Hepatocyte (in vitro differentiated cells): ENCODE results near the gene SP9. TPM values are rescaled to one million over a fixed set of nuclear protein-coding genes. Genes with fewer than 3 reads are reported as not detected.

Experiments used
- DNase-seq: peaks from one replicate; pipeline ENCODE4 v3.0.0-alpha.2; 2016; ENCODE audit warnings: low spot score
- H2AFZ ChIP-seq: fragments of 200-600 bp; sonication (generic); 2 replicates; pipeline ENCODE4 v1.6.0; 2016; ENCODE audit warnings: antibody characterized with exemption, mild to moderate bottlenecking
- H3K27ac ChIP-seq: fragments of 200-600 bp; sonication (generic); 2 replicates; pipeline ENCODE4 v1.5.1; 2016; ENCODE audit warnings: mild to moderate bottlenecking
- H3K27me3 ChIP-seq: fragments of 200-600 bp; sonication (generic); 2 replicates; pipeline ENCODE4 v1.6.1; 2016
- H3K36me3 ChIP-seq: fragments of 200-600 bp; sonication (generic); replicated peaks from 2 replicates; pipeline ENCODE4 v1.5.1; 2016; ENCODE audit warnings: low read depth; ENCODE audit not compliant: insufficient read depth
- H3K4me1 ChIP-seq: fragments of 200-600 bp; sonication (generic); 2 replicates; pipeline ENCODE4 v1.5.1; 2016; ENCODE audit warnings: mild to moderate bottlenecking, moderate library complexity; ENCODE audit not compliant: insufficient read depth
- H3K4me2 ChIP-seq: fragments of 200-600 bp; sonication (generic); 2 replicates; pipeline ENCODE4 v1.6.0; 2016
- H3K4me3 ChIP-seq: fragments of 200-600 bp; sonication (generic); 2 replicates; pipeline ENCODE4 v1.5.1; 2016; ENCODE audit warnings: mild to moderate bottlenecking
- H3K79me2 ChIP-seq: fragments of 200-600 bp; sonication (generic); 2 replicates; pipeline ENCODE4 v1.6.0; 2017; ENCODE audit warnings: mild to moderate bottlenecking
- H3K9me2 ChIP-seq: fragments of 200-600 bp; sonication (generic); replicated peaks from 2 replicates; pipeline ENCODE4 v1.6.0; 2017; ENCODE audit warnings: mild to moderate bottlenecking; ENCODE audit not compliant: insufficient read depth
- H3K9me3 ChIP-seq: fragments of 200-600 bp; sonication (generic); 2 replicates; pipeline ENCODE4 v1.5.1; 2016; ENCODE audit warnings: low read depth, mild to moderate bottlenecking
- H4K20me1 ChIP-seq: fragments of 200-600 bp; sonication (generic); 2 replicates; pipeline ENCODE4 v1.6.0; 2016; ENCODE audit warnings: mild to moderate bottlenecking; ENCODE audit not compliant: insufficient read depth, poor library complexity, severe bottlenecking
- CTCF ChIP-seq: fragments of 200-600 bp; sonication (generic); IDR thresholded peaks from 2 replicates; pipeline ENCODE4 v1.5.1; 2016; ENCODE audit warnings: antibody characterized with exemption, mild to moderate bottlenecking; ENCODE audit not compliant: poor library complexity
- EZH2 ChIP-seq: fragments of 200-600 bp; sonication (generic); IDR thresholded peaks from 2 replicates; pipeline ENCODE4 v1.6.1; 2016; ENCODE audit warnings: antibody characterized with exemption, mild to moderate bottlenecking, borderline replicate concordance
- EZH2phosphoT487 ChIP-seq: fragments of 200-600 bp; sonication (generic); IDR thresholded peaks from one replicate; pipeline ENCODE4 v1.6.1; 2018; ENCODE audit warnings: antibody characterized with exemption, mild to moderate bottlenecking, low read depth, moderate library complexity; ENCODE audit not compliant: unreplicated experiment, severe bottlenecking
- WGBS: methylation state at CpG from one replicate; pipeline ENCODE4 v1.1.6; 2016; ENCODE audit warnings: low lambda C conversion rate; ENCODE audit errors: missing lambda C conversion rate; 5-methylcytosine and 5-hydroxymethylcytosine counted together
- polyA plus RNA-seq: library from polyadenylated mRNA; unstranded; fragments of >200 nt; fragmentation: Nextera tagmentation; extraction: Ambion mirVana; gene quantifications from 2 replicates; pipeline ENCODE4 v1.2.1, GENCODE V29; 2016
- total RNA-seq: library from RNA; depleted of rRNA; stranded (reverse); fragments of >200 nt; gene quantifications from 2 replicates; pipeline ENCODE4 v1.2.3, GENCODE V29; 2014

Gene SP9
- total and polyA plus RNA-seq, 2 experiments from 2014 or later: 0.29 TPM; not detected in 1

- Histone ChIP-seq H3K4me1 (peaks cover 37% of the 10 kb centered on the region), H3K79me2 (no peaks in the 10 kb centered on the region), H3K4me3 (no peak overlapping the region), H3K27me3 (peaks cover 93% of the 10 kb centered on the region), H4K20me1 (no peaks in the 10 kb centered on the region), H3K9me2 (no peaks in the 10 kb centered on the region), H3K9me3 (no peaks in the 10 kb centered on the region), H3K36me3 (no peaks in the 10 kb centered on the region), H2AFZ (no peak overlapping the region), H3K4me2 (peak overlapping the region; percentile 89), H3K27ac (no peak overlapping the region)
- WGBS: 8% methylated on average over 15 of the region's 15 CpGs
- DNase-seq: no peak
- TF ChIP-seq CTCF (no peak), EZH2 (no peak), EZH2phosphoT487 (no peak)
Measured at GRCh38 chr2:174333017-174333371, 1.8 kb upstream of the SP9 start.

GRCh38 chr2:174333372-174334277 is 1.1 kb upstream of the SP9 start:
- H3K27ac ChIP-seq: no peak overlapping the region
- no peak for DNase-seq
- peaks cover 32% of the 10 kb centered on the region for H3K4me1 ChIP-seq
- TF ChIP-seq EZH2 (peak; percentile 92), CTCF (no peak), EZH2phosphoT487 (peak; percentile 47)
- no peaks in the 10 kb centered on the region for H3K9me2 ChIP-seq
- H3K27me3 ChIP-seq: peaks cover 95% of the 10 kb centered on the region
- no peak overlapping the region for H3K4me3 ChIP-seq
- peak overlapping the region; percentile 89 for H3K4me2 ChIP-seq
- no peaks in the 10 kb centered on the region for H3K79me2 ChIP-seq
- H4K20me1 ChIP-seq: peaks cover 2% of the 10 kb centered on the region
- no peaks in the 10 kb centered on the region for H3K9me3 ChIP-seq
- 9% methylated on average over 41 of the region's 41 CpGs for WGBS
- no peak overlapping the region for H2AFZ ChIP-seq
- no peaks in the 10 kb centered on the region for H3K36me3 ChIP-seq

- peaks cover 95% of the 10 kb centered on the region for H3K27me3 ChIP-seq
- no peak overlapping the region for H2AFZ ChIP-seq
- no peaks in the 10 kb centered on the region for H3K36me3 ChIP-seq
- H3K4me3 ChIP-seq: no peak overlapping the region
- H3K9me2 ChIP-seq: no peaks in the 10 kb centered on the region
- H3K4me2 ChIP-seq: peak overlapping the region; percentile 89
- H4K20me1 ChIP-seq: peaks cover 2% of the 10 kb centered on the region
- H3K27ac ChIP-seq: no peak overlapping the region
- DNase-seq: no peak
- TF ChIP-seq CTCF (no peak), EZH2 (no peak), EZH2phosphoT487 (no peak)
- WGBS: 15% methylated on average over 11 of the region's 11 CpGs
- H3K9me3 ChIP-seq: no peaks in the 10 kb centered on the region
- H3K79me2 ChIP-seq: no peaks in the 10 kb centered on the region
- peaks cover 28% of the 10 kb centered on the region for H3K4me1 ChIP-seq
Measured at GRCh38 chr2:174334278-174334715, 457 bp upstream of the SP9 start.
